ENCODE measurements around the gene PIGK.

PIGK gene

DNA sequence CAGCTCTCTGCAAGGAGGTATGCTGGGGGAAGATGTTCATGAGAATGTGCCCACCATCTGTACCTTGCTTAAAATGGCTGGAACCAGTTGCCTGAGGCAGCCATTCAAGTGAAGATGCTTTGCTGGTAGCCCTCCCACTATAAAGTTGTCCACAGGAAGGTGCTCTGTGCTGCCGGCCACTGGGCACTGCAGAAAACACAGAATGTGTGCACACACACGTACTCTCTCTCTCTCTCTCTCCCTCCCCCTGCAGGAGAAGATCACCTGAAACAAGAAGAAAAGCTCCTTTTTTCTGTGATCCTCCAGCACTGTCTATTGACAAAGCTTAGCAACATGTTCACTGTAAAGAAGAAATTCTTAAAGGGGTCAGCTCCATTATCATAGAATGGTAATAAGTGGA is 134.8 kb downstream of the PIGK start:
- no peaks in the 10 kb centered on the region for H3K4me1 ChIP-seq (ENCODE audit: control insufficient read depth, insufficient read depth, low read length)
- CTCF ChIA-PET = interaction anchor here (0.7 kb wide), 1 partner anchor 379 kb away, joined by 3 read pairs; no protein-coding TSS in a partner anchor

DNA sequence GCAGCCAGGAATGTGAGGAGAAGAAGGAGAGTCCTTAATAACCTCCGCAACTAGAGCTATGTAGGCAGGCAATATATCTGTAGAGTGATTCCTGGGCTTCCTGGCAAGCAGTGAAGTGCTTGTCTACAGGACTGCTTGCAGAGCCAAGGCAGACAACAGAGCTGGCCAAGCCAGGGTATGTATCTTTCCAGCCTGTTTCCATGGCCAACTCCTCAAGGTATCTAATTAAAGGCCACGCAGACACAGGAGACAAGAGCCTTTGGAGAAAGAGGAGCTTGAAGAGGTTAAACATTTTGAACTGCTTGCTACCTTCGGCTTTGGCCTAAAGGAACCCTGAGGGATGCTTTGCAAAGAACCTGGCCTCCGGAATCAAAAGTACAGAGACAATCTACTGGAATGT is 137.4 kb downstream of the PIGK start:
- TF ChIP-seq ZNF670 (tag by site-specific recombination; IDR thresholded peaks at IDR 0.05; ENCODE audit: low read depth) (no peak), PRDM1 (tag by site-specific recombination; IDR thresholded peaks at IDR 0.05) (no peak), ZFP41 (tag by site-specific recombination; IDR thresholded peaks at IDR 0.05; ENCODE audit: borderline replicate concordance) (no peak), ZNF223 (tag by site-specific recombination; IDR thresholded peaks at IDR 0.05) (no peak), WT1 (tag by site-specific recombination; IDR thresholded peaks at IDR 0.05) (no peak), ZNF132 (tag by site-specific recombination; IDR thresholded peaks at IDR 0.05; ENCODE audit: borderline replicate concordance) (no peak), ZNF707 (tag by site-specific recombination; IDR thresholded peaks at IDR 0.05) (no peak)
- TF ChIP-seq, protein P1, sequence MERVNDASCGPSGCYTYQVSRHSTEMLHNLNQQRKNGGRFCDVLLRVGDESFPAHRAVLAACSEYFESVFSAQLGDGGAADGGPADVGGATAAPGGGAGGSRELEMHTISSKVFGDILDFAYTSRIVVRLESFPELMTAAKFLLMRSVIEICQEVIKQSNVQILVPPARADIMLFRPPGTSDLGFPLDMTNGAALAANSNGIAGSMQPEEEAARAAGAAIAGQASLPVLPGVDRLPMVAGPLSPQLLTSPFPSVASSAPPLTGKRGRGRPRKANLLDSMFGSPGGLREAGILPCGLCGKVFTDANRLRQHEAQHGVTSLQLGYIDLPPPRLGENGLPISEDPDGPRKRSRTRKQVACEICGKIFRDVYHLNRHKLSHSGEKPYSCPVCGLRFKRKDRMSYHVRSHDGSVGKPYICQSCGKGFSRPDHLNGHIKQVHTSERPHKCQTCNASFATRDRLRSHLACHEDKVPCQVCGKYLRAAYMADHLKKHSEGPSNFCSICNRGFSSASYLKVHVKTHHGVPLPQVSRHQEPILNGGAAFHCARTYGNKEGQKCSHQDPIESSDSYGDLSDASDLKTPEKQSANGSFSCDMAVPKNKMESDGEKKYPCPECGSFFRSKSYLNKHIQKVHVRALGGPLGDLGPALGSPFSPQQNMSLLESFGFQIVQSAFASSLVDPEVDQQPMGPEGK (tag by site-specific recombination; IDR thresholded peaks at IDR 0.05) = no peak
- ChIA-PET POLR2A (no interaction called here), CTCF (interaction anchor here (0.6 kb wide), 2 partner anchors 821 to 1291 kb away, joined by 4 to 8 read pairs; no protein-coding TSS in a partner anchor)
- Histone ChIP-seq H3K36me3 (ENCODE audit: control insufficient read depth in 2 of 2, insufficient read depth in 1 of 2, low read length in 2 of 2) (no peaks in the 10 kb centered on the region), H3K4me1 (ENCODE audit: control insufficient read depth, insufficient read depth, low read length) (no peaks in the 10 kb centered on the region), H3K27ac (ENCODE audit: extremely low read depth, low read depth, low read length) (no peak overlapping the region), H3K4me3 (ENCODE audit: low read depth, low read length) (no peak overlapping the region), H3K9me3 (ENCODE audit: control insufficient read depth, insufficient read depth, low read depth, low read length) (no peaks in the 10 kb centered on the region)

More for the DNA sequence above, 134.8 kb downstream of the PIGK start:
- no peaks in the 10 kb centered on the region for H3K36me3 ChIP-seq (ENCODE audit: control insufficient read depth in 2 of 2, insufficient read depth in 1 of 2, low read length in 2 of 2)
- H3K4me3 ChIP-seq (ENCODE audit: low read depth, low read length) = no peak overlapping the region
- POLR2A ChIA-PET = no interaction called here
- TF ChIP-seq MYNN (tag by site-specific recombination; IDR thresholded peaks at IDR 0.05; ENCODE audit: borderline replicate concordance) (no peak), ZBTB1 (tag by site-specific recombination; IDR thresholded peaks at IDR 0.05) (no peak), ZNF776 (tag by site-specific recombination; IDR thresholded peaks at IDR 0.05; ENCODE audit: borderline replicate concordance) (no peak), ZNF558 (tag by site-specific recombination; IDR thresholded peaks at IDR 0.05) (no peak), BCL11B (tag by site-specific recombination; IDR thresholded peaks at IDR 0.05; ENCODE audit: low read depth) (no peak), YY2 (tag by site-specific recombination; IDR thresholded peaks at IDR 0.05) (no peak), ZNF223 (tag by site-specific recombination; IDR thresholded peaks at IDR 0.05) (no peak), ZNF433 (tag by site-specific recombination; IDR thresholded peaks at IDR 0.05; ENCODE audit: low read depth) (no peak), GLIS2 (tag by site-specific recombination; IDR thresholded peaks at IDR 0.05) (no peak), ZNF114 (tag by site-specific recombination; IDR thresholded peaks at IDR 0.05) (no peak), ZNF529 (tag by site-specific recombination; IDR thresholded peaks at IDR 0.05; ENCODE audit: insufficient replicate concordance) (no peak)
- TF ChIP-seq, protein P2, sequence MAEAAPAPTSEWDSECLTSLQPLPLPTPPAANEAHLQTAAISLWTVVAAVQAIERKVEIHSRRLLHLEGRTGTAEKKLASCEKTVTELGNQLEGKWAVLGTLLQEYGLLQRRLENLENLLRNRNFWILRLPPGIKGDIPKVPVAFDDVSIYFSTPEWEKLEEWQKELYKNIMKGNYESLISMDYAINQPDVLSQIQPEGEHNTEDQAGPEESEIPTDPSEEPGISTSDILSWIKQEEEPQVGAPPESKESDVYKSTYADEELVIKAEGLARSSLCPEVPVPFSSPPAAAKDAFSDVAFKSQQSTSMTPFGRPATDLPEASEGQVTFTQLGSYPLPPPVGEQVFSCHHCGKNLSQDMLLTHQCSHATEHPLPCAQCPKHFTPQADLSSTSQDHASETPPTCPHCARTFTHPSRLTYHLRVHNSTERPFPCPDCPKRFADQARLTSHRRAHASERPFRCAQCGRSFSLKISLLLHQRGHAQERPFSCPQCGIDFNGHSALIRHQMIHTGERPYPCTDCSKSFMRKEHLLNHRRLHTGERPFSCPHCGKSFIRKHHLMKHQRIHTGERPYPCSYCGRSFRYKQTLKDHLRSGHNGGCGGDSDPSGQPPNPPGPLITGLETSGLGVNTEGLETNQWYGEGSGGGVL (tag by site-specific recombination; IDR thresholded peaks at IDR 0.05) = no peak
- TF ChIP-seq, protein P3, sequence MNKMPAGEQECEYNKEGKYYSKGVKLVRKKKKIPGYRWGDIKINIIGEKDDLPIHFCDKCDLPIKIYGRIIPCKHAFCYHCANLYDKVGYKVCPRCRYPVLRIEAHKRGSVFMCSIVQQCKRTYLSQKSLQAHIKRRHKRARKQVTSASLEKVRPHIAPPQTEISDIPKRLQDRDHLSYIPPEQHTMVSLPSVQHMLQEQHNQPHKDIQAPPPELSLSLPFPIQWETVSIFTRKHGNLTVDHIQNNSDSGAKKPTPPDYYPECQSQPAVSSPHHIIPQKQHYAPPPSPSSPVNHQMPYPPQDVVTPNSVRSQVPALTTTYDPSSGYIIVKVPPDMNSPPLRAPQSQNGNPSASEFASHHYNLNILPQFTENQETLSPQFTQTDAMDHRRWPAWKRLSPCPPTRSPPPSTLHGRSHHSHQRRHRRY (tag by site-specific recombination; IDR thresholded peaks at IDR 0.05) = no peak
- TF ChIP-seq, protein P4, sequence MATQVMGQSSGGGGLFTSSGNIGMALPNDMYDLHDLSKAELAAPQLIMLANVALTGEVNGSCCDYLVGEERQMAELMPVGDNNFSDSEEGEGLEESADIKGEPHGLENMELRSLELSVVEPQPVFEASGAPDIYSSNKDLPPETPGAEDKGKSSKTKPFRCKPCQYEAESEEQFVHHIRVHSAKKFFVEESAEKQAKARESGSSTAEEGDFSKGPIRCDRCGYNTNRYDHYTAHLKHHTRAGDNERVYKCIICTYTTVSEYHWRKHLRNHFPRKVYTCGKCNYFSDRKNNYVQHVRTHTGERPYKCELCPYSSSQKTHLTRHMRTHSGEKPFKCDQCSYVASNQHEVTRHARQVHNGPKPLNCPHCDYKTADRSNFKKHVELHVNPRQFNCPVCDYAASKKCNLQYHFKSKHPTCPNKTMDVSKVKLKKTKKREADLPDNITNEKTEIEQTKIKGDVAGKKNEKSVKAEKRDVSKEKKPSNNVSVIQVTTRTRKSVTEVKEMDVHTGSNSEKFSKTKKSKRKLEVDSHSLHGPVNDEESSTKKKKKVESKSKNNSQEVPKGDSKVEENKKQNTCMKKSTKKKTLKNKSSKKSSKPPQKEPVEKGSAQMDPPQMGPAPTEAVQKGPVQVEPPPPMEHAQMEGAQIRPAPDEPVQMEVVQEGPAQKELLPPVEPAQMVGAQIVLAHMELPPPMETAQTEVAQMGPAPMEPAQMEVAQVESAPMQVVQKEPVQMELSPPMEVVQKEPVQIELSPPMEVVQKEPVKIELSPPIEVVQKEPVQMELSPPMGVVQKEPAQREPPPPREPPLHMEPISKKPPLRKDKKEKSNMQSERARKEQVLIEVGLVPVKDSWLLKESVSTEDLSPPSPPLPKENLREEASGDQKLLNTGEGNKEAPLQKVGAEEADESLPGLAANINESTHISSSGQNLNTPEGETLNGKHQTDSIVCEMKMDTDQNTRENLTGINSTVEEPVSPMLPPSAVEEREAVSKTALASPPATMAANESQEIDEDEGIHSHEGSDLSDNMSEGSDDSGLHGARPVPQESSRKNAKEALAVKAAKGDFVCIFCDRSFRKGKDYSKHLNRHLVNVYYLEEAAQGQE (tag by site-specific recombination; IDR thresholded peaks at IDR 0.05) = no peak
- no peak overlapping the region for H3K27ac ChIP-seq (ENCODE audit: extremely low read depth, low read depth, low read length)
- H3K9me3 ChIP-seq (ENCODE audit: control insufficient read depth, insufficient read depth, low read depth, low read length) = no peaks in the 10 kb centered on the region
